Measurements from ENCODE around the gene RPLP2.

GRCh38 chr11:794766-795633 is 14.8 kb upstream of the RPLP2 start:
- TF ChIP-seq POLR2A (IDR thresholded peaks at IDR 0.05): no peak
- no peak for TF ChIP-seq CTCF (IDR thresholded peaks at IDR 0.05)
